GM12801 (cell line): ENCODE results near the gene GOLGB1.

Experiments
- TF ChIP-seq, protein P1 (sequence below): IDR thresholded peaks from one replicate; pipeline ENCODE4 v1.5.1; 2011; ENCODE audit warnings: control low read depth; ENCODE audit not compliant: insufficient read length; ENCODE audit errors: extremely low read depth

Gene GOLGB1

GRCh38 chr3:121654493-121655385, 94.8 kb downstream of the GOLGB1 start:
- TF ChIP-seq, protein P1, sequence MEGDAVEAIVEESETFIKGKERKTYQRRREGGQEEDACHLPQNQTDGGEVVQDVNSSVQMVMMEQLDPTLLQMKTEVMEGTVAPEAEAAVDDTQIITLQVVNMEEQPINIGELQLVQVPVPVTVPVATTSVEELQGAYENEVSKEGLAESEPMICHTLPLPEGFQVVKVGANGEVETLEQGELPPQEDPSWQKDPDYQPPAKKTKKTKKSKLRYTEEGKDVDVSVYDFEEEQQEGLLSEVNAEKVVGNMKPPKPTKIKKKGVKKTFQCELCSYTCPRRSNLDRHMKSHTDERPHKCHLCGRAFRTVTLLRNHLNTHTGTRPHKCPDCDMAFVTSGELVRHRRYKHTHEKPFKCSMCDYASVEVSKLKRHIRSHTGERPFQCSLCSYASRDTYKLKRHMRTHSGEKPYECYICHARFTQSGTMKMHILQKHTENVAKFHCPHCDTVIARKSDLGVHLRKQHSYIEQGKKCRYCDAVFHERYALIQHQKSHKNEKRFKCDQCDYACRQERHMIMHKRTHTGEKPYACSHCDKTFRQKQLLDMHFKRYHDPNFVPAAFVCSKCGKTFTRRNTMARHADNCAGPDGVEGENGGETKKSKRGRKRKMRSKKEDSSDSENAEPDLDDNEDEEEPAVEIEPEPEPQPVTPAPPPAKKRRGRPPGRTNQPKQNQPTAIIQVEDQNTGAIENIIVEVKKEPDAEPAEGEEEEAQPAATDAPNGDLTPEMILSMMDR: no peak

GRCh38 chr3:121651684-121652083, 97.9 kb downstream of the GOLGB1 start:
- TF ChIP-seq, protein P1: no peak

DNA sequence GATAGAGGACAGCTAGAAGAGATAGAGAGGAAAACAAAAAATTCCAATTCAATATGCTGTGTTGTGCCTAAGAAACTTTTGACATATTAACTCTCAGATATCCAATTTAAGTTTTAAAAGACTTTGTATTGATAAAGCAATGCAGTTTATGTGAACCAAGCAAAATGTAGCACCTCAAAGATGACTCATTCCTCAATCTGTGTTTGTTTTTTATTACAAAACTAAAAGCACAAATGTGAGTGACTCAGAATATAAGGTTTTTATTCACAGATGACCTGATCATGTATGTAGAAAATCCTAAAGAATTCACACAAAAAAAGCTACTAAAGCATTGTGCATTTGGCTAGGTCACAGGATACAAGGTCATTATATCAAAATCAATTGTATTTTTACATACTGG, 99.9 kb downstream of the GOLGB1 start:
- TF ChIP-seq, protein P1: no peak

GRCh38 chr3:121648219-121648958, 101.2 kb downstream of the GOLGB1 start:
- TF ChIP-seq, protein P1: no peak

- TF ChIP-seq, protein P1: no peak
Observed at GRCh38 chr3:121645054-121645453, 104.5 kb downstream of the GOLGB1 start.

DNA sequence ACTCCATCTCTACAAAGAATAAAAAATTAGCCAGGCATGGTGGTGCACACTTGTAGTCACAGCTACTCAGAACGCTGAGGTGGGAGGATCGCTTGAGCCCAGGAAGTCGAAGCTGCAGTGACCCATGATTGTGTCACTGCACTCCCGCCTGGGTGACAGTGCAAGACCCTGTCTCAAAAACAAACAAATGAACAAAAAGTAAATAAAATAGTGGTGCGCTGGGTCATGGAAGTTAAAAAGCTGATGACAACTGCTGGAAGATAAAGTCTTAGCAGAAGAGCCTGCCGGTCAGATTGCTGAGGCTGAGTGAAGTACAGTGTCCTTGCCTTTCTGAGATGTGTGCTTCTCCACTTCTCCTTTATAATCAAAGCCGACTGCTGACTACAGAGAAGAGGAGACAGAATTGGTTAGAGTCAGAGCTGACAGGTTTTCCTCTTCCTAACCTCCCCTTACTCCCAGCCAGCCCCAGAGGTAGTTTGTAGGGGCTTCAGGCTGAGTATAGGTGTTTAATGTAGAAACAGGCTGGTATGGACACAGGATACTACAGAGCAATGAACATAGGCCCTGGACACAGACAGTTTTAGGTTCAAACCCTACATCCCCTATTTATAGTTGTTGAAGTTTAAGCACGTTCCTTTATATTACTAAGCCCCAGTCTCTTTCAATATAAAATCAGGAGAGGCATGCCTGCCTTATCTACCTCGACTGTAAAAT, 106.8 kb downstream of the GOLGB1 start:
- TF ChIP-seq, protein P1: no peak

- TF ChIP-seq, protein P1: no peak
Observed at GRCh38 chr3:121641127-121641526, 108.4 kb downstream of the GOLGB1 start.
